NCI-H187 treated with DMSO at 0.1 percent for 48 hours (cell line): ENCODE measurements around the gene SPCS3.
"Not testable (repeated sequence)": the region's sequence is repeated elsewhere in the genome, so short reads cannot be mapped to it uniquely, and the experiment has no call there.

ENCODE experiments used
- DNase-seq: peaks from one replicate; lab custom pipeline; 2025; lab: John Stamatoyannopoulos, UW

SPCS3 gene

GRCh38 chr4:176306837-176307665, 12.7 kb upstream of the SPCS3 start:
- no peak for DNase-seq

- DNase-seq = no peak
Observed at GRCh38 chr4:176307666-176307930, 12.2 kb upstream of the SPCS3 start.

GRCh38 chr4:176308441-176308840, 11.3 kb upstream of the SPCS3 start:
- DNase-seq = no peak

- no peak for DNase-seq
Observed at GRCh38 chr4:176309046-176309445, 10.7 kb upstream of the SPCS3 start.

GRCh38 chr4:176309772-176310171, 10.0 kb upstream of the SPCS3 start:
- no peak for DNase-seq

- no peak for DNase-seq
Observed at GRCh38 chr4:176313596-176314336, 6.0 kb upstream of the SPCS3 start.

- no peak for DNase-seq
Observed at GRCh38 chr4:176319151-176319703, 539 bp upstream of the SPCS3 start.

GRCh38 chr4:176320340-176320975, 692 bp downstream of the SPCS3 start:
- DNase-seq = no peak

- no peak for DNase-seq
Observed at GRCh38 chr4:176320976-176321361, 1.2 kb downstream of the SPCS3 start.

- no peak for DNase-seq
Observed at GRCh38 chr4:176321589-176321988, 1.8 kb downstream of the SPCS3 start.

- no peak for DNase-seq
Observed at GRCh38 chr4:176323511-176324160, 3.9 kb downstream of the SPCS3 start.

GRCh38 chr4:176324876-176325275, 5.1 kb downstream of the SPCS3 start:
- DNase-seq = not testable (repeated sequence)

GRCh38 chr4:176333076-176333475, 13.3 kb downstream of the SPCS3 start:
- no peak for DNase-seq

GRCh38 chr4:176334066-176334465, 14.3 kb downstream of the SPCS3 start:
- DNase-seq = no peak

- no peak for DNase-seq
Observed at GRCh38 chr4:176335421-176335820, 15.7 kb downstream of the SPCS3 start.

- no peak for DNase-seq
Observed at GRCh38 chr4:176339936-176340761, 20.4 kb downstream of the SPCS3 start.

GRCh38 chr4:176340871-176341685, 21.3 kb downstream of the SPCS3 start:
- no peak for DNase-seq

GRCh38 chr4:176342384-176342783, 22.6 kb downstream of the SPCS3 start:
- DNase-seq = no peak

GRCh38 chr4:176343286-176343685, 23.5 kb downstream of the SPCS3 start:
- DNase-seq = no peak

- not testable (repeated sequence) for DNase-seq
Observed at GRCh38 chr4:176345346-176345745, 25.6 kb downstream of the SPCS3 start.

GRCh38 chr4:176346836-176347235, 27.1 kb downstream of the SPCS3 start:
- DNase-seq = not testable (repeated sequence)
